ENCODE data around the gene ZNF526.

DNA sequence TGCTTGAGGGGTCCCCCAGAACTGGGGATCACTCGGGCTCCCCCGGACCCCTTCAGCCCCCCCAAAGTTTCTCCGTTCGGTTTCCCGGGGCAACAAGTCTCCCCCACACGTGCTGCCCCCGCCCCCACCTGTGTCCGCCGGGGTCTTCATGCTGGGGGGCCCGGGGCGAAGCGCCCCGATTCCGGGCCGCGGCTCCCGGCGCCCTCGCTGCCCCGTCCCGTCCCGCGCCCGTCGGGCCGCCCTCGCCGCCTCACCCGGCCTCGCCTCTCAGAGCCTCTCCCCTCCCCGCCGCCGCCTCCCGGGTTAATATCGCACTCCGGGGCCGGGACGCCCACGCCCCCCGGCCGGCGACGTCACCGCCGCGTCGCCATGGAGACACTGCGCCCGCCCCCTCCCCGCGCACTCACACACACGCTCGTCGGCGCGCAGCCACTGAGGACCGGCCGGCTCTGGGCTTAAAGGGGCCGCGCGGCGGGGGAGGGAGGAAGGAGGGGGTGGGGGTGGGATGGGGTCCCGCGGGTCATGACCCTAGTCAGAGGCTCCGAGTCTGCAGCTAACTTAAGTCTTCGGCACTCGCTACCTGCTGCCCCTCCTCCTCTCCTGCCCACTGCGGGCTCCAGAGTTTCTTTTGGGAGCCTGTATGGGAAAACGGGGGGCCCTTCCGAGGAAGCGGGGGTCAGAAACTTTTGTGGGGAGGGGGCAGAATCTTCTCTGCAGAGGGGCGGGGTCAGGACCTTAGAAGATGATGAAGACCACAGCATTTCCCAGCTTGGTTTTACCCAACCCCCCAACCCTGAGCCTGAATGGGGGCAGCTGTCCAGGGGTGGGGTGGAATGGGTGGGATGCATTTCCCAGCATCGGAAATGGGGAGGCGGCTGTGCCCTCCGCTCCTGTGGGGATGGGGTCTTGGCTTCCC is 35.0 kb downstream of the ZNF526 start, which contains the start of gene ERF:
- TF ChIP-seq, protein P1, sequence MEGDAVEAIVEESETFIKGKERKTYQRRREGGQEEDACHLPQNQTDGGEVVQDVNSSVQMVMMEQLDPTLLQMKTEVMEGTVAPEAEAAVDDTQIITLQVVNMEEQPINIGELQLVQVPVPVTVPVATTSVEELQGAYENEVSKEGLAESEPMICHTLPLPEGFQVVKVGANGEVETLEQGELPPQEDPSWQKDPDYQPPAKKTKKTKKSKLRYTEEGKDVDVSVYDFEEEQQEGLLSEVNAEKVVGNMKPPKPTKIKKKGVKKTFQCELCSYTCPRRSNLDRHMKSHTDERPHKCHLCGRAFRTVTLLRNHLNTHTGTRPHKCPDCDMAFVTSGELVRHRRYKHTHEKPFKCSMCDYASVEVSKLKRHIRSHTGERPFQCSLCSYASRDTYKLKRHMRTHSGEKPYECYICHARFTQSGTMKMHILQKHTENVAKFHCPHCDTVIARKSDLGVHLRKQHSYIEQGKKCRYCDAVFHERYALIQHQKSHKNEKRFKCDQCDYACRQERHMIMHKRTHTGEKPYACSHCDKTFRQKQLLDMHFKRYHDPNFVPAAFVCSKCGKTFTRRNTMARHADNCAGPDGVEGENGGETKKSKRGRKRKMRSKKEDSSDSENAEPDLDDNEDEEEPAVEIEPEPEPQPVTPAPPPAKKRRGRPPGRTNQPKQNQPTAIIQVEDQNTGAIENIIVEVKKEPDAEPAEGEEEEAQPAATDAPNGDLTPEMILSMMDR (IDR thresholded peaks at IDR 0.05) = no peak
- peak; percentile 97 to 99 (median 98) for TF ChIP-seq POLR2AphosphoS5 (IDR thresholded peaks at IDR 0.05)
